Measurements from ENCODE around the gene P2RY12. TPM values are rescaled to one million over a fixed set of nuclear protein-coding genes. Genes with fewer than 3 reads are reported as not detected.

Gene P2RY12
- polyA plus RNA-seq, 3 donors: 1.1 to 1.5 (median 1.3) TPM

DNA sequence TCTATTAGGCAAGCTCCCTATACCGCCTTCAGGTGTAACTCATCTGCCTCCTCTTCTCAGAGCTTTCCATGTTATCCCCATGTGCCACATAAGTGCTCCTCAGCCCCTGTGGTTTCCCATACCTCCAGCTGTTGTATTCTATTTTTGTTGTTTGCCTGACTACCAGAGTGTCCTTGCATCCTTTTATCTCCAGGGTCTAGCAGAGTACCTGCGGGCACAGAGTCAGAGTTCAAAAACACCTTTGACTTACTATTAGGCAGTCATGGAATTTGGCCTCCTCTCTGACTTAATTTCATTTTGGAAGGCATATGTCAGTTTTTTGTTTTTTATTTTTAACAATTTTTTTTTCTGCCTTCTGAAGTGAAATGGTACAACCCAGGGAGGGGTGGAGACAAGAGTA lies 75.0 kb downstream of the P2RY12 start:
- no peak for DNase-seq (ENCODE audit: low read depth in 3 of 3, low spot score in 2 of 3)

DNA sequence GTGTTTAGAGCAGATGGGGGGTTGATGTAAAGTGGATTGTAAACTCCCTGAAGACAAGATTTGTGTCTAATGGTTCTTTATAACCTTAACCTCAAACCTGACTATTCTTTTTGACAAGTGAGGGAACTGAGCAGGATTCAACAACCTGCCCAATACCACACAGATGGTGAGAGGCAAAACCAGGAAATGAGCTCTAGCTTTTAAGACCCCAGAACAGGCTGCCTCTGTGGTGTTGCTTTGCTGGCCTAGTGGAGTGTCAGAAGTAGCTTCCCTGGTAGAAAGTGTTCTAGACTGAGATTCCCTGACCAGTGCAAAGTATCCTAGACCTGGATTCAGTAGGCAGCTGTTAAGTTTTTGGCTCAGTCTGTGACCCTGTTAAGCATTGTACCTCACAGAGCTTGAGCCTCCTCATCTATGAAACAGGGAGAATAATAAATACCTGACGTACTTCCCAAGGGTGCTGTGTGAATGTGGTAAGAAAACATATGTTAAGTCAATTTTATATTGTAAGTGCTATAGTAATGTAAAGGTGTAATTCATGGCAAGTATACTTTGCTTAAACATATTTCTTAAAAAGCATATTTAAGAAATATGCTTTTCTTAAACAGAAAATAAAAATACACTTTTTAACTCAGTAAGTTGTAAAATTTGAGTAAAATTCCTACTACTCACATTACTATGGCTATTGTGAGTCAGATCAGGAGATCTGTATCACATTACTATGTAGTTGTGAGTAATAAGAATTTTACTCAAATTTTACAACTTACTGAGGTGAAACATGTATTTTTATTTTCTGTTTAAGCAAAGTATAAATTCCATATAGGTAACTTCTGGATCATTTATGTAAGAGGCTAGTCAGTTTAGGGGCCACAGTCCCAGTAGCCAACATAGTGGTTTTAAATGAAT lies 76.7 kb downstream of the P2RY12 start:
- DNase-seq (ENCODE audit: low read depth in 3 of 3, low spot score in 2 of 3): no peak

DNA sequence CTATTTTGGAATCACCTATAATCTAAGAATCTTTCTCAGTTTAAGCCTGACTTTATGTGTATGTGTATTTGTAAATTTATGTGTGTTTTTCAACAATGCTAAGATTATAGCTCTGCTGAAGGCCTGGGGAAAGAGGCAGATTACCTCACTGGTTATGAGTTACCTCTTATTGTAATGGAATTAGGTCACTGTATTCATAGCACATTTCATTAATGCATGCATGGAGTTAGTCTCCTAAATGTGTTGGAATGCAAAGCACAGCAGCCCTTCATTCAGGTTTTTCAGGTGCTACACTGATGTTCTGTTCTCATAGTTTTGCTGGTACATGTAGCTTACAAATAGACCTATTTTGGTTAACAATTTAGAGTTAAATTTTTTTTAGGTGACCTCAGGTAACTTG lies 77.4 kb downstream of the P2RY12 start:
- no peak for DNase-seq (ENCODE audit: low read depth in 3 of 3, low spot score in 2 of 3)

DNA sequence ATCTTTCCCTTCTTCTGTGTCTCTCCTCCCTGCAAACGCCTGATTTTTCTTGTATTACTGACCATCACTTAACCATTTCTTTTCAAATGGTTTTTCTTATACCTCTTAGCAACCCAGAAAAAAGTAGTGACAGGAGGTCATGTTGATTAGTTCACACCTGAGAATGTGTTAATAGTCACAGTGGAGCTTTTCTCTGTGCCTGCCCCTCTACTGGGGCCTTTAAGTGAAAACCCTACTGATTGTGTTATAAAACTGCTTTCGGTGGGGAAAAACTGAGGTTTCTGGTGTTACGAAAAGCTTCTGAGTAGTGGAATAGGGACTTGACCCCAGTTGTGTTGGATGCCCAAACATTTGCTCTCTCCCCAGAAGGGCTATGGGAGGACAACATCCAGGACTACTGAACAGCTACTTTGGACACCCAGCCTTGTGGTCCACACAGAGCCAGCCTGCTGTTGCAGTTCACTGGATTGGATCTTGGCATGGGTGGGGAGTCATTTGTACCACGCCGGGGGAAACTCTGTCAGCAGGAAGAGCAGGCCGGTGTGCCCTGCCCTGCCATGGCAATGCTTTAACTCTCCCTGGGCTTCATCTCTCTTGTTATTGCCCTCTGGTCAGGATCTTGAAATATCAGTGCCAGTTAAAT lies 78.3 kb downstream of the P2RY12 start:
- no peak for DNase-seq (ENCODE audit: low read depth in 3 of 3, low spot score in 2 of 3)

DNA sequence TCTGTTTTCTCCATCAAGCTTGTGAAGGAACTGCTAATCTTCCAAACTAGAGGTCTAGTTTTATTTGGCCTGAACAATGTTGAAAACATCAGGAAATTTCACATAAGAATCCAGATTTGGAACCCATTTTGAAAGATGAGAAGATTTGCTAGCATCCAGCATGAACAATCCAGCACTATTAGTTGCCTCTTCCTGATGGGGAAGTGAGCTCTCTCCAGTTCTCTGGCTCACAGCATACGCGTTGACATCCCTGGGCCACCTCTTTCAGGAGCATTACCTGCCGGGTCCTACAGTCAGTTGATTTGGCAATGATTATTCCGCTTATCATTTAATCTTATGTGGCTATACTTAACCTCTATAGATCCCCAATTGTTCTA lies 78.8 kb downstream of the P2RY12 start:
- no peak for DNase-seq (ENCODE audit: low read depth in 3 of 3, low spot score in 2 of 3)

DNA sequence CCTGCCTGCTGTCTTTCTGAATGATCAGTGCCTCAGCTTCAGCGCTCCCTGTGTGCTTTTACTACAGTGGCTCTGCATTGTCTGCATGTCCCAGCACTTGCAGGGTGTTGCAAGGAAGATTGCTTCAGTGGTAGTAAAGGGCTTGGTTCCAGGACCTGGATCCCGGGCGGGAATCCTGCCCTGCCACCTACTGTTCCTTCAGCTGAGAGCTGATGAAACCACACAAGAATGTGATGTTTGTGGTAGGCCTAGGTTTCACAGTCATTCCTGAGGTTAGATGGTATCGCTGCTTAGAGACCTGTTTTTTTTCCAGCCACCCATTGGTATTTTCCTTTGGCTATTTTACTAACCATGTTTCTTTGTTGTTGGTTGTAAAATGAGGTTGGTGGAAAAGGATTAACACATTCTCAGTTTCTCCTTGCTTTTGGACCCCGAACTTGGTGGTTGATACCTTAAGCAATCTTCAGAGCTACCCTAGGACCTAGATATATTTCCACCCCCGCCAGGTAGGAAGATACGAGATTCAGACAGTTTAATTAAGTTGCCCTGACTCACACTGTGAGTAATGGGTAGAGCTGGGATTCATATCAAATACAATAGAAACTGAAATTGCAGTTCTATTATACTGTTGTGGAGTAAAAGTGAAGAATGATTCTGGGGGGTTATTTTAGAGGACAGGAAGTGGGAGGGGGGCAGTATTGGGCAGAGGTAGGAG lies 79.3 kb downstream of the P2RY12 start:
- no peak for DNase-seq (ENCODE audit: low read depth in 3 of 3, low spot score in 2 of 3)

DNA sequence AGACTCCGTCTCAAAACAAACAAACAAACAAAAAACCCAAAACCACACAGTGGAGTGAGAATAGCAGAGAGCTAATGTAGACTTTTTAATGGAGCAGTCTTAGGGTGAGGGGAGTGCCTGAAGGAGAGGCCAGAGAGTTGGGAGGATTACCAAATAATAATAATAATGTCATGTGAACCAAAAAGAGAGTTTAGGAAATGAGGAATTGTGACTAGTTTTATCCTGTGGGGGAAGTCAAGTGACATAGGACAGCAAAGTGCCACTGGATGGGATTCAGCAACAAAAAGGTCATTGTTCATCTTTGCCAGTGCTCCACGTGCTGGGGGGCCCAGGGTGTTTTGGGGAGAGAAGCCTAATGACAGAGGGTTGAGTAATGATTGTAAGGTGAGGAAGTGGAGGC lies 80.8 kb downstream of the P2RY12 start:
- no peak for DNase-seq (ENCODE audit: low read depth in 3 of 3, low spot score in 2 of 3)

DNA sequence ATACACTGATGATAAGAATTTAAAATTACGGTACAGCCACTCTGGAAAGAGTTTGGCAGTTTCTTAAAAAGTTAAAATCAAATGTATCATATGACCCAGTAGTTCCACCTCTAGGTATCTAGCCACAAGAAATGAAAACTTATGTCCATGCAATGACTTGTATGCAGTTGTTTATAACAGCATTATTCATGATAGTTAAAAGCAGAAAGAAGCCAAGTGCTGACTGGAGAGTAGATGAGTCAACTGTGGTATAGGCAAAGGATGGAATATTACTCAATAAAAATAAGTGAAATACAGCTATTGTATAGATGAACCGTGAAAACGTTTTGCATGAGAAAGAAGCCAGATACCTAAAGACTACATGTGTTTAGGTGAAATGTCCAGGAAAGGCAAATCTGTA lies 82.8 kb downstream of the P2RY12 start:
- DNase-seq (ENCODE audit: low read depth in 3 of 3, low spot score in 2 of 3): no peak

DNA sequence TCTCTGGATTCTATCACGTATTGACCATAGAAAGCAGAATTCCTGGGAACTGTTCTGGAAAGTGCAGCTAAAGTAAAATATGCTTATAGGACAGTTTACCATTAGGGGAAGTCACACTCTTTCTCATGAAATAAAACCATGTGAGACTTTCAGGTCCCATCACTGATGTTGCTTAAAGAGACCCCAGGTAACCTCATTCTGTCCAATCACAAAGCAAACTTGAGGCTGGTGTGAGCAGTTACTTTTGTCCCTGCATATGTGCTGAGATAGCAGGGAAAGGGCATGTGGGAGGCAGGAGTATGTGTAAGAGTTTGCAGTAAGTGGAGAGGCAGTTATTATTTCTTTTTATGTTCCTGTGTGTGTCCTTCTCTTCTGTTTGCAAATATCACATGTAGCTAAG lies 84.0 kb downstream of the P2RY12 start:
- no peak for DNase-seq (ENCODE audit: low read depth in 3 of 3, low spot score in 2 of 3)

DNA sequence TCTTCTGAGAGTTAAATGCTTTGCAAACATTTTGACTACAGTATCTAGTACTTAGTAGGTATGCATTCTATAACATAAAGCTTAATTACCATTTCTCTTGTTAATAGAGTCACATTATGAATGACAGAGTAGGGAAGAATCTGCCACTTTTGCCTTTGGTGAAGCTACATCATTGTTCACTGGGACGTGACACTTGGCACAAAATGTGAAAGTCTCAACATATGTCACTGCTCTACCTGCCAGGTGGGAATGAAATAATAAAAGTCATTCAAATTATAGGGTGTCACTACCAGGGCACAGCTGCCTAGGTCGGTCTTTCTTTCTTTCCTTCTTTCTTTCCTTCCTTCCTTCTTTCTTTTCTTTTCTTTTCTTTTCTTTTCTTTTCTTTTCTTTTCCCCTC lies 85.5 kb downstream of the P2RY12 start:
- no peak for DNase-seq (ENCODE audit: low read depth in 3 of 3, low spot score in 2 of 3)

DNA sequence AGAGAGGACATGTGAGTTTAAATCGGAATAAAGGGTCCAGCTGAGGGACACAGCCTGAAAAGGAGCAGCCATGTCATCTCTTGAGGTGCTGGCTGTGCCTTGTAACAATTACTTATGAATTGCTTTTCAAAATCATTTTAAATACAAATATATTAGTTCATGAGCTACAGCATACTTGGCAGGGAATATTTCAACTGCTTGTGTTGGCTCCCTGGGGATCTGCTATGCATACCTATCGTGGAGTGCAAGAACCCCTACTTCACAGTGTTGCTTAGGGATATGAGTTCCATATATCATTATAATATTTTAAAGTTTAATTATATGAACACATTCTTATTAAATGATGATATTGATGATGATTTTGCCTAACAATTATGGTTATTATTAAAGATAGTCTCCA lies 87.1 kb downstream of the P2RY12 start:
- no peak for DNase-seq (ENCODE audit: low read depth in 3 of 3, low spot score in 2 of 3)

DNA sequence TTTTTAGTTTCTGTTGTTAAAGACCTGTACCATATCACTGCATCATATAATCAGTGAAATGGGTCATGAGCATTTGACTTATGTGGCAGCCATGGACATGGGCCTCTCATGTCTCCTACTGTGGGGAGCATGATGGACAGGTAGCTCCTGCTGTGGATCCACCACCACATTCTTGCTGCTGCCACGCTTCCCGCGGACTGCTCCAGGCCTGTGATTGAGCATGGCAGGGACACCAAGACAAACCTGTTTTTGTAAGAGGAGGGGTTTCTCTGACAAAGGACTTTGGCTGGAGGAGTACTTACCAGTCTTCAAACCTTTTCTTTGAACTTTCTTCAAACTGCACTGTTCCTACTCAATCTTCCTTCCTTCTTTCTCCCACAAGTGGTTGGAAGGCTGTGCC lies 88.3 kb downstream of the P2RY12 start:
- no peak for DNase-seq (ENCODE audit: low read depth in 3 of 3, low spot score in 2 of 3)

DNA sequence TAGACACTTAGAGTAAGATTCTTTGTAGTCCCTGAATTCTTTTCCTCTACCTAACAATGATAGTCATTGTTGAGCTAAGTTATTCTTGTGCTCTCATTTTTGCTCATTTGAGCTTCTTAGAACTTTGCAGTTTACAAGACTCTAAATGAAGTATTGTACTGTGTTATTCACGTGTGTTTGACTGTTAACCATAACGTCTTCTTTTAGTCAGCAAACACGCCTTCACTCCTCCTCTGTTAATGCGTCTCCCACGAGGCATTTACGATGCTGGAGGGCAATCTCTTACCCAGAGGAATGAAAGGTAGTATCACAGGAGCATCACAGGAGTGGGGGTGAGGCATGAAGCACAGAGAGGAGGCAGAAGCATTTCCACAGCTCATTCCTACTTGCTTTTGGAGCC lies 91.4 kb downstream of the P2RY12 start:
- DNase-seq (ENCODE audit: low read depth in 3 of 3, low spot score in 2 of 3): no peak

DNA sequence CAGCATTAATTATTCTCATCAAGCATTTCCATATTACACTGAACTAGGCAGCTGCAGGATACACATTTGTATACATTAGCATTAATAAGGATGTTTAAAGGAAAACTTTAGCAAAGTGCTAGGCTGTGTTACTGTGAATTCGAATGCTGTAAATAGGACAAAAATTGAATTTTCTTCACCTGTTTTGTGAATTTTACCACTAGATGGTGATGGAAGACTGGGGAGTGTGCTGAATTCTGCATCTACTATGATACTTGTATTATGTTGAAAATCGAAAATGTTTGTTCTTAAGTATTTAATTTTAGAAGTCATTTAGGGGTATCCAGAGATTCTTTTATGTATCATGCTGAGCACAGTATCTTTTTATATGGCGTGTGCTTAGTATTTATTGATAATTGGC lies 93.9 kb downstream of the P2RY12 start:
- DNase-seq (ENCODE audit: low read depth in 3 of 3, low spot score in 2 of 3): no peak

DNA sequence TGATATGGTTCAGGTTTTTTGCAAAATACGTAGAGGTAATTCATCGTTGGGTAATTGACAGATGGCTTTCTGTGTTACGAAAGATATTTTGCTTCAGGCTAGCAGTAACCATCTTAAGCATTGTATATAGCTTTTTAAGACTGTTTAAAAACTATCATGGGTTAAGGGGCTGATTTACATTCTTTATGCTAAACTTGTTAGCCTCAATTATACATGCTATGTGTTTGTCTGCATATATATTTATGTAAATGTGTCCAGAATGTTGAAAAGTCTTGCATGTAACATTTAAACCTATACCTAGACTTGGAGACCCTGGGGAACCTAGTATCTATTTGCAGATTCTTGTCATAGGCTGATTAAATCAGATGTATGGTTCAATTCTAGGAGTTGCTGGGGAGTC lies 95.1 kb downstream of the P2RY12 start:
- no peak for DNase-seq (ENCODE audit: low read depth in 3 of 3, low spot score in 2 of 3)

Other genes starting within 250 kb of the P2RY12 start
- under 1 TPM in 1 of 3 donors, not detected in 2; 0.12 TPM for gene GPR171, start 181.5 kb downstream of the P2RY12 start, polyA plus RNA-seq (ENCODE audit: insufficient read length in 3 of 3)
- 1 to 10 TPM in 1 of 3 donors, under 1 TPM in 2; 0.62 to 1.0 (median 0.85) TPM for gene P2RY14, start 106.2 kb downstream of the P2RY12 start, polyA plus RNA-seq (ENCODE audit: insufficient read length in 3 of 3)
- under 1 TPM in 1 of 3 donors, not detected in 2; 0.10 TPM for gene GPR87, start 67.9 kb downstream of the P2RY12 start, polyA plus RNA-seq (ENCODE audit: insufficient read length in 3 of 3)
- gene P2RY13, start 55.2 kb downstream of the P2RY12 start, polyA plus RNA-seq (ENCODE audit: insufficient read length in 3 of 3): 1 to 10 TPM; 1.3 to 1.8 (median 1.6) TPM
- gene IGSF10, start 76.3 kb upstream of the P2RY12 start, polyA plus RNA-seq (ENCODE audit: insufficient read length in 3 of 3): 1 to 10 TPM; 1.7 to 2.2 (median 1.8) TPM

All from right renal cortex interstitium (tissue), 3 donors.